ENCODE data around the gene CBLN4. TPM values are rescaled to one million over a fixed set of nuclear protein-coding genes. Genes with fewer than 3 reads are reported as not detected.

Gene CBLN4
- total and polyA plus RNA-seq, 2 of the 8 experiments (the other 6 are each of a cell fraction or from before 2014, with no cell fraction given), result 0.03 to 0.13 TPM

GRCh38 chr20:56017560-56017959, 12.2 kb upstream of the CBLN4 start (continued):
- TF ChIP-seq CBX5 (IDR thresholded peaks at IDR 0.05; ENCODE audit: low read depth, low read length) (no peak), JUN (IDR thresholded peaks at IDR 0.05; ENCODE audit: low read depth, low read length) (no peak), BCL11A (IDR thresholded peaks at IDR 0.05; ENCODE audit: low read depth in 2 of 2, low read length in 2 of 2) (no peak), CREB1 (IDR thresholded peaks at IDR 0.05) (no peak), SP2 (IDR thresholded peaks at IDR 0.05; ENCODE audit: low read length) (no peak), SIN3A (conservative IDR thresholded peaks at IDR 0.05 in 1 of 2, IDR thresholded peaks at IDR 0.05 in 1 of 2; ENCODE audit: low read depth in 1 of 2, low read length in 2 of 2) (no peak)

All from H1 (cell line).